GM12878 (cell line): ENCODE results near the gene GAB1. TPM values are rescaled to one million over a fixed set of nuclear protein-coding genes. Genes with fewer than 3 reads are reported as not detected.

ENCODE experiments used
- ASH2L ChIP-seq: fragments of 300-600, 200-600 bp; sonication (generic); IDR thresholded peaks from 2 replicates; pipeline ENCODE4 v1.6.1; 2017; ENCODE audit warnings: low read depth, mild to moderate bottlenecking, borderline replicate concordance
- BCL11A ChIP-seq: IDR thresholded peaks from 2 replicates; pipeline ENCODE4 v1.6.1; 2011; ENCODE audit warnings: low read depth, low read length
- CBFB ChIP-seq: IDR thresholded peaks from 2 replicates; pipeline ENCODE4 v1.6.1; 2016; ENCODE audit warnings: antibody characterized with exemption, low read depth
- CHD1 ChIP-seq: IDR thresholded peaks from 2 replicates; pipeline ENCODE4 v1.6.1; 2012; ENCODE audit warnings: low read depth, low read length, improper control_type of control experiment
- EED ChIP-seq: sonication (generic); IDR thresholded peaks from 2 replicates; pipeline ENCODE4 v1.6.1; 2016; ENCODE audit warnings: antibody characterized with exemption, low read depth
- ETV6 ChIP-seq, 2 experiments: fragments of 450-650 bp in 1 of 2; IDR thresholded peaks in 1 of 2; conservative IDR thresholded peaks in 1 of 2; 2 replicates each; pipeline ENCODE4 v1.6.1; 2014; ENCODE audit warnings: antibody characterized with exemption in 1 of 2, borderline replicate concordance in 1 of 2, low read depth in 1 of 2, mild to moderate bottlenecking in 1 of 2, moderate library complexity in 1 of 2
- IKZF2 ChIP-seq, 2 experiments: fragments of 450-650 bp; IDR thresholded peaks; 2 replicates each; pipeline ENCODE4 v1.6.1; 2017; ENCODE audit warnings: mild to moderate bottlenecking in 2 of 2, moderate library complexity in 2 of 2
- KLF5 ChIP-seq: fragments of 450-650 bp; IDR thresholded peaks from 2 replicates; pipeline ENCODE4 v1.6.1; 2014; ENCODE audit warnings: mild to moderate bottlenecking; ENCODE audit not compliant: partially characterized antibody
- MAX ChIP-seq: IDR thresholded peaks from 2 replicates; pipeline ENCODE4 v1.6.1; 2012; ENCODE audit warnings: low read depth, low read length, improper control_type of control experiment
- NFXL1 ChIP-seq: fragments of 450-650 bp; IDR thresholded peaks from 2 replicates; pipeline ENCODE4 v1.6.1; 2017; ENCODE audit warnings: antibody characterized with exemption, mild to moderate bottlenecking, borderline replicate concordance
- REST ChIP-seq: IDR thresholded peaks from 2 replicates; pipeline ENCODE4 v1.6.1; 2012; ENCODE audit warnings: mild to moderate bottlenecking, low read depth, low read length
- SMAD1 ChIP-seq: fragments of 450-650 bp; IDR thresholded peaks from 2 replicates; pipeline ENCODE4 v1.6.1; 2018; ENCODE audit warnings: mild to moderate bottlenecking, low read depth; ENCODE audit not compliant: partially characterized antibody
- SRF ChIP-seq, 2 experiments: IDR thresholded peaks; 2 replicates each; pipeline ENCODE4 v1.6.1; 2011; ENCODE audit warnings: low read depth in 2 of 2, low read length in 2 of 2, mild to moderate bottlenecking in 1 of 2, moderate library complexity in 1 of 2
- WRNIP1 ChIP-seq: IDR thresholded peaks from 2 replicates; pipeline ENCODE4 v1.6.1; 2011; ENCODE audit warnings: low read depth, low read length, improper control_type of control experiment, borderline replicate concordance
- ZBTB11 ChIP-seq: fragments of 450-650 bp; formaldehyde crosslinking; IDR thresholded peaks from 2 replicates; pipeline ENCODE4 v1.5.0; 2022; ENCODE audit warnings: mild to moderate bottlenecking, missing genetic modification characterization
- ZNF217 ChIP-seq: fragments of 450-650 bp; IDR thresholded peaks from 2 replicates; pipeline ENCODE4 v1.6.1; 2017; ENCODE audit warnings: antibody characterized with exemption, mild to moderate bottlenecking
- polyA plus RNA-seq, 11 experiments: library from polyadenylated mRNA; depleted of rRNA in 4 of 11; unstranded in 6 of 11; stranded (reverse) in 5 of 11; fragments of >200 nt; fragmentation: Nextera tagmentation in 4 of 11; fragmentation: Illumina TruSeq in 1 of 11; extraction: Ambion mirVana in 4 of 11; extraction: Trizol in 1 of 11; gene quantifications; 1 replicate in 1 of 11; 2 replicates in 10 of 11; pipeline versions ENCODE4 v1.2.1 to v1.2.3, GENCODE V29; 2011 to 2016; ENCODE audit warnings: inconsistent platforms in 2 of 11, missing spikeins in 2 of 11, low read depth in 1 of 11
- total RNA-seq, 4 experiments: library from RNA; depleted of rRNA in 3 of 4; stranded (reverse); fragments of >200 nt in 3 of 4; fragmentation: Illumina TruSeq in 1 of 4; extraction: Trizol in 1 of 4; gene quantifications; 2 replicates each; pipeline versions ENCODE4 v1.2.1 to v1.2.3, GENCODE V29; 2013 to 2021
- TF ChIP-seq, protein P1 (sequence below): fragments of 450-650 bp; IDR thresholded peaks from 2 replicates; pipeline ENCODE4 v1.6.1; 2017; ENCODE audit warnings: borderline replicate concordance
- TF ChIP-seq, protein P2 (sequence below): fragments of 450-650 bp; conservative IDR thresholded peaks from 2 replicates; pipeline ENCODE4 v1.6.1; 2017; ENCODE audit warnings: mild to moderate bottlenecking, moderate library complexity

The GAB1 gene
- total and polyA plus RNA-seq, 10 of the 15 experiments (the other 5 are each of a cell fraction or from before 2014, with no cell fraction given) = 0.37 to 5.3 (median 3.2) TPM

- no peak for TF ChIP-seq REST
- no peak for TF ChIP-seq SMAD1
- peak; percentile 5; the same call in 1 of the 2 replicates for TF ChIP-seq WRNIP1
- TF ChIP-seq ZNF217 = peak; percentile 25; the same call in 1 of the 2 replicates
- TF ChIP-seq, protein P1, sequence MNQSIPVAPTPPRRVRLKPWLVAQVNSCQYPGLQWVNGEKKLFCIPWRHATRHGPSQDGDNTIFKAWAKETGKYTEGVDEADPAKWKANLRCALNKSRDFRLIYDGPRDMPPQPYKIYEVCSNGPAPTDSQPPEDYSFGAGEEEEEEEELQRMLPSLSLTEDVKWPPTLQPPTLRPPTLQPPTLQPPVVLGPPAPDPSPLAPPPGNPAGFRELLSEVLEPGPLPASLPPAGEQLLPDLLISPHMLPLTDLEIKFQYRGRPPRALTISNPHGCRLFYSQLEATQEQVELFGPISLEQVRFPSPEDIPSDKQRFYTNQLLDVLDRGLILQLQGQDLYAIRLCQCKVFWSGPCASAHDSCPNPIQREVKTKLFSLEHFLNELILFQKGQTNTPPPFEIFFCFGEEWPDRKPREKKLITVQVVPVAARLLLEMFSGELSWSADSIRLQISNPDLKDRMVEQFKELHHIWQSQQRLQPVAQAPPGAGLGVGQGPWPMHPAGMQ = peak; percentile 82
- TF ChIP-seq NFXL1 = no peak
- no peak for TF ChIP-seq MAX
- no peak for TF ChIP-seq ETV6 (conservative IDR thresholded peaks at IDR 0.05 in 1 of 2, IDR thresholded peaks at IDR 0.05 in 1 of 2; ENCODE audit: borderline replicate concordance in 1 of 2, low read depth in 1 of 2)
- no peak for TF ChIP-seq CHD1
- TF ChIP-seq, protein P2, sequence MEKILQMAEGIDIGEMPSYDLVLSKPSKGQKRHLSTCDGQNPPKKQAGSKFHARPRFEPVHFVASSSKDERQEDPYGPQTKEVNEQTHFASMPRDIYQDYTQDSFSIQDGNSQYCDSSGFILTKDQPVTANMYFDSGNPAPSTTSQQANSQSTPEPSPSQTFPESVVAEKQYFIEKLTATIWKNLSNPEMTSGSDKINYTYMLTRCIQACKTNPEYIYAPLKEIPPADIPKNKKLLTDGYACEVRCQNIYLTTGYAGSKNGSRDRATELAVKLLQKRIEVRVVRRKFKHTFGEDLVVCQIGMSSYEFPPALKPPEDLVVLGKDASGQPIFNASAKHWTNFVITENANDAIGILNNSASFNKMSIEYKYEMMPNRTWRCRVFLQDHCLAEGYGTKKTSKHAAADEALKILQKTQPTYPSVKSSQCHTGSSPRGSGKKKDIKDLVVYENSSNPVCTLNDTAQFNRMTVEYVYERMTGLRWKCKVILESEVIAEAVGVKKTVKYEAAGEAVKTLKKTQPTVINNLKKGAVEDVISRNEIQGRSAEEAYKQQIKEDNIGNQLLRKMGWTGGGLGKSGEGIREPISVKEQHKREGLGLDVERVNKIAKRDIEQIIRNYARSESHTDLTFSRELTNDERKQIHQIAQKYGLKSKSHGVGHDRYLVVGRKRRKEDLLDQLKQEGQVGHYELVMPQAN = peak; percentile 79
- 0 out of 2 replicates have a peak, but pooled peaks have one; percentile 53 for TF ChIP-seq ASH2L
- no peak for TF ChIP-seq ZBTB11
- peak; percentile 39 to 60; a peak in 3 of 4 replicates for TF ChIP-seq IKZF2 (IDR thresholded peaks at IDR 0.05)
- no peak for TF ChIP-seq KLF5
- no peak for TF ChIP-seq BCL11A
- TF ChIP-seq EED = peak; percentile 65
- peak; percentile 79; the same call in 1 of the 2 replicates for TF ChIP-seq CBFB
- no peak for TF ChIP-seq SRF (IDR thresholded peaks at IDR 0.05; ENCODE audit: low read depth in 2 of 2, low read length in 2 of 2)
Measured at GRCh38 chr4:143513314-143514168, 176.9 kb downstream of the GAB1 start, which contains the start of gene SMARCA5 (continued).
